IMR-90 (cell line): ENCODE data around the gene SYNE2. TPM values are rescaled to one million over a fixed set of nuclear protein-coding genes. Genes with fewer than 3 reads are reported as not detected.

ENCODE experiments used
- ATAC-seq: fragments of 200-7000 bp; cut with Tn5 transposase; 2 replicates; pipeline ENCODE4 v1.9.1; 2020; ENCODE audit warnings: low read depth, mild to moderate bottlenecking, moderate library complexity
- BruUV-seq: library from RNA; stranded (reverse); fragments of 400-500 nt; replicated peaks from 2 replicates; lab custom pipeline; 2021; lab: Mats Ljungman, UMichigan
- CTCF ChIA-PET: fragments of 300-600 bp; formaldehyde crosslinking; extraction: SDS; loops from one replicate; lab custom pipeline; 2021; ENCODE audit warnings: antibody characterized with exemption; lab: Yijun Ruan, JAX
- POLR2A ChIA-PET: fragments of 300-600 bp; sonication (Branson Sonifier 250); formaldehyde crosslinking; loops from one replicate; lab custom pipeline; 2022; ENCODE audit warnings: antibody characterized with exemption; ENCODE audit not compliant: unreplicated experiment; lab: Charles Lee
- DNase-seq: peaks from one replicate; pipeline ENCODE4 v3.0.0; 2013
- H2AFZ ChIP-seq: replicated peaks from 2 replicates; pipeline ENCODE3; 2013; ENCODE audit warnings: low read length, mild to moderate bottlenecking; ENCODE audit not compliant: poor library complexity
- H2AK5ac ChIP-seq: 2 replicates; pipeline ENCODE4 v1.6.1; 2013; ENCODE audit warnings: low read depth, low read length, inconsistent platforms
- H2AK9ac ChIP-seq: replicated peaks from 2 replicates; pipeline ENCODE3; 2013; ENCODE audit warnings: mild to moderate bottlenecking, low read depth, low read length, moderate library complexity; ENCODE audit not compliant: poor library complexity
- H2BK120ac ChIP-seq: 2 replicates; pipeline ENCODE4 v1.6.1; 2013; ENCODE audit warnings: low read depth, low read length, inconsistent platforms
- H2BK15ac ChIP-seq: 3 replicates; pipeline ENCODE4 v1.6.1; 2013; ENCODE audit warnings: low read depth, low read length, inconsistent platforms
- H2BK20ac ChIP-seq: 2 replicates; pipeline ENCODE4 v1.6.1; 2013; ENCODE audit warnings: low read depth, mild to moderate bottlenecking, inconsistent platforms, low read length, moderate library complexity
- H2BK5ac ChIP-seq: 2 replicates; pipeline ENCODE4 v1.6.1; 2013; ENCODE audit warnings: mild to moderate bottlenecking, low read depth, low read length, inconsistent platforms; ENCODE audit not compliant: poor library complexity, severe bottlenecking
- H3K14ac ChIP-seq: replicated peaks from 2 replicates; pipeline ENCODE4 v1.6.1; 2013; ENCODE audit warnings: low read depth, low read length, inconsistent platforms
- H3K18ac ChIP-seq: 2 replicates; pipeline ENCODE4 v1.6.1; 2013; ENCODE audit warnings: low read depth, low read length, control low read depth
- H3K23ac ChIP-seq: 2 replicates; pipeline ENCODE4 v1.6.1; 2013; ENCODE audit warnings: low read depth, low read length, inconsistent platforms
- H3K27ac ChIP-seq: 2 replicates; pipeline ENCODE4 v1.5.1; 2013; ENCODE audit warnings: mild to moderate bottlenecking, control low read depth, low read length; ENCODE audit not compliant: insufficient read depth
- H3K27me3 ChIP-seq: 2 replicates; pipeline ENCODE4 v1.6.1; 2013; ENCODE audit warnings: low read length; ENCODE audit not compliant: control insufficient read depth, insufficient read depth
- H3K36me3 ChIP-seq: 2 replicates; pipeline ENCODE4 v1.6.1; 2013; ENCODE audit warnings: low read length, mixed read lengths; ENCODE audit not compliant: control insufficient read depth, insufficient read depth
- H3K4ac ChIP-seq: 2 replicates; pipeline ENCODE4 v1.6.1; 2013; ENCODE audit warnings: low read depth, low read length, inconsistent platforms
- H3K4me1 ChIP-seq: 2 replicates; pipeline ENCODE4 v1.6.1; 2013; ENCODE audit warnings: low read length, mixed read lengths; ENCODE audit not compliant: control insufficient read depth, insufficient read depth
- H3K4me2 ChIP-seq: 2 replicates; pipeline ENCODE4 v1.6.1; 2013; ENCODE audit warnings: low read depth, mild to moderate bottlenecking, control low read depth, low read length, moderate library complexity
- H3K4me3 ChIP-seq: 2 replicates; pipeline ENCODE4 v1.5.1; 2013; ENCODE audit warnings: low read depth, mild to moderate bottlenecking, control low read depth, low read length, moderate library complexity; ENCODE audit not compliant: insufficient read depth
- H3K56ac ChIP-seq: 2 replicates; pipeline ENCODE4 v1.6.1; 2013; ENCODE audit warnings: low read length, inconsistent platforms; ENCODE audit not compliant: insufficient read depth; ENCODE audit errors: extremely low read depth
- H3K79me1 ChIP-seq, 2 experiments: 2 replicates each; pipeline ENCODE4 v1.6.1; 2013; ENCODE audit warnings: low read length in 2 of 2, inconsistent platforms in 1 of 2, low read depth in 1 of 2
- H3K9ac ChIP-seq: 2 replicates; pipeline ENCODE4 v1.6.1; 2013; ENCODE audit warnings: low read depth, low read length, control low read depth
- H3K9me1 ChIP-seq: 2 replicates; pipeline ENCODE4 v1.6.1; 2013; ENCODE audit warnings: low read length, inconsistent platforms; ENCODE audit not compliant: insufficient read depth
- H3K9me3 ChIP-seq: 2 replicates; pipeline ENCODE4 v1.6.1; 2013; ENCODE audit warnings: low read length; ENCODE audit not compliant: control insufficient read depth, insufficient read depth
- H4K20me1 ChIP-seq: 2 replicates; pipeline ENCODE4 v1.6.1; 2013; ENCODE audit warnings: low read length, inconsistent platforms; ENCODE audit not compliant: insufficient read depth
- H4K5ac ChIP-seq: 2 replicates; pipeline ENCODE4 v1.6.1; 2013; ENCODE audit warnings: mild to moderate bottlenecking, low read depth, low read length, control low read depth
- H4K8ac ChIP-seq, 2 experiments: 2 replicates each; pipeline ENCODE4 v1.6.1; 2013; ENCODE audit warnings: low read depth in 2 of 2, low read length in 2 of 2, control low read depth in 1 of 2, inconsistent platforms in 1 of 2
- H4K91ac ChIP-seq: 2 replicates; pipeline ENCODE4 v1.6.1; 2013; ENCODE audit warnings: low read depth, low read length, inconsistent platforms; ENCODE audit not compliant: insufficient read depth
- MAFK ChIP-seq: IDR thresholded peaks from 2 replicates; pipeline ENCODE4 v1.6.1; 2012; ENCODE audit warnings: low read depth, low read length, improper control_type of control experiment
- MXI1 ChIP-seq: IDR thresholded peaks from 2 replicates; pipeline ENCODE4 v1.6.1; 2012; ENCODE audit warnings: low read depth, mild to moderate bottlenecking, low read length, moderate library complexity, borderline replicate concordance
- WGBS, 2 experiments: methylation state at CpG; one replicate each; pipeline versions ENCODE4 v1.1.5 to v1.1.7; 2013; ENCODE audit warnings: missing lambda C conversion rate in 2 of 2; ENCODE audit not compliant: insufficient read length in 1 of 2; ENCODE audit errors: extremely low coverage in 2 of 2; 5-methylcytosine and 5-hydroxymethylcytosine counted together
- dilution Hi-C: fragments of 300-500 bp; cut with HindIII; formaldehyde crosslinking; loops from one replicate; pipeline ENCODE4 v1.14.3; 2018; ENCODE audit warnings: low sequenced_read_pairs; ENCODE audit not compliant: unreplicated experiment
- in situ Hi-C: fragments of 300-500 bp; cut with MboI; formaldehyde crosslinking; loops from 3 replicates; pipeline ENCODE4 v1.14.3; 2019; ENCODE audit warnings: low sequenced_read_pairs, inconsistent platforms, mixed read lengths
- intact Hi-C: fragments of 100-400 bp; cut with micrococcal nuclease; formaldehyde crosslinking; loops from 2 replicates; pipeline ENCODE4 v1.10.0; 2022
- polyA plus RNA-seq, 3 experiments: library from polyadenylated mRNA; depleted of rRNA; stranded (reverse); fragments of >200 nt; gene quantifications; 2 replicates each; pipeline ENCODE4 v1.2.3, GENCODE V29; 2012; ENCODE audit warnings: low replicate concordance in 1 of 3
- total RNA-seq: library from RNA; depleted of rRNA; stranded (reverse); fragments of >200 nt; gene quantifications from 2 replicates; pipeline ENCODE4 v1.2.3, GENCODE V29; 2012

Gene SYNE2
- total and polyA plus RNA-seq, 2 of the 4 experiments (the other 2 are of a cell fraction) = 5.2 to 28.9 TPM

- Histone ChIP-seq H3K27ac (no peak overlapping the region), H2AK5ac (no peak overlapping the region), H3K18ac (no peak overlapping the region), H3K79me1 (no peaks in the 10 kb centered on the region), H3K9me3 (no peaks in the 10 kb centered on the region), H3K14ac (no peak overlapping the region), H3K36me3 (no peaks in the 10 kb centered on the region), H2BK20ac (no peak overlapping the region), H3K27me3 (no peaks in the 10 kb centered on the region), H3K4me2 (no peak overlapping the region), H3K23ac (no peak overlapping the region), H2BK120ac (no peak overlapping the region), H3K4me1 (no peaks in the 10 kb centered on the region), H3K56ac (no peak overlapping the region), H3K4ac (no peak overlapping the region), H4K91ac (no peak overlapping the region), H2BK15ac (no peak overlapping the region), H2AFZ (no peak overlapping the region), H4K20me1 (no peaks in the 10 kb centered on the region), H3K4me3 (no peak overlapping the region), H2AK9ac (no peak overlapping the region), H3K9me1 (no peaks in the 10 kb centered on the region), H4K5ac (no peak overlapping the region), H3K9ac (no peak overlapping the region), H4K8ac (no peak overlapping the region), H2BK5ac (no peak overlapping the region)
- dilution Hi-C loops (no loop called here), intact Hi-C loops (no loop called here), in situ Hi-C loops (no loop called here)
- ATAC-seq (no peak), DNase-seq (no peak)
- TF ChIP-seq MAFK (no peak), MXI1 (no peak)
- BruUV-seq = no TSS peak
- WGBS, 2 experiments = no CpG with 5 or more reads among the region's 3 CpGs
- POLR2A ChIA-PET = no interaction called here
- CTCF ChIA-PET = no interaction called here
Observed at GRCh38 chr14:63928744-63929174, 76.0 kb downstream of the SYNE2 start.
